ENCODE results near the gene HHAT.

DNA sequence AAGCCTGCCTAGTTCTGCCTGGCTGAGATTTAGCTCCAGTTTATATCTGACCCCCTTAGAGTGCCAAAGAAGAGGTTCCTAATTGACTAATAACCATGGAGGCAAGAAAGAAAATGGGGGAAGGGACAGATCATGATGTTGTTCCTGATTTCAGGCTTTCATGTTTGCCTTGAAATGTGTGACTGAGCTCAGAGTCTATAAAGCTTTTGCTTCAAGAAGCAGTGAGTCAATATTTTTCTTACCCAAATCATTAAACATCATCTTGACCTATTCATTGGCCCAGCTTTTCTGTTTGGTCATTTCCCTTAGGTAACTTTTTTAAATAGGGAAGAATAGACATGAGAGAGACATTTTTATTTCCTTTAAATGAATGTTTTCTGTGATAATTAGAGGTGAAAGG is 55.9 kb downstream of the HHAT start:
- TF ChIP-seq ZNF197 (CRISPR knock-in tag; IDR thresholded peaks at IDR 0.05; ENCODE audit: low read depth) = no peak
- TF ChIP-seq, protein P1, sequence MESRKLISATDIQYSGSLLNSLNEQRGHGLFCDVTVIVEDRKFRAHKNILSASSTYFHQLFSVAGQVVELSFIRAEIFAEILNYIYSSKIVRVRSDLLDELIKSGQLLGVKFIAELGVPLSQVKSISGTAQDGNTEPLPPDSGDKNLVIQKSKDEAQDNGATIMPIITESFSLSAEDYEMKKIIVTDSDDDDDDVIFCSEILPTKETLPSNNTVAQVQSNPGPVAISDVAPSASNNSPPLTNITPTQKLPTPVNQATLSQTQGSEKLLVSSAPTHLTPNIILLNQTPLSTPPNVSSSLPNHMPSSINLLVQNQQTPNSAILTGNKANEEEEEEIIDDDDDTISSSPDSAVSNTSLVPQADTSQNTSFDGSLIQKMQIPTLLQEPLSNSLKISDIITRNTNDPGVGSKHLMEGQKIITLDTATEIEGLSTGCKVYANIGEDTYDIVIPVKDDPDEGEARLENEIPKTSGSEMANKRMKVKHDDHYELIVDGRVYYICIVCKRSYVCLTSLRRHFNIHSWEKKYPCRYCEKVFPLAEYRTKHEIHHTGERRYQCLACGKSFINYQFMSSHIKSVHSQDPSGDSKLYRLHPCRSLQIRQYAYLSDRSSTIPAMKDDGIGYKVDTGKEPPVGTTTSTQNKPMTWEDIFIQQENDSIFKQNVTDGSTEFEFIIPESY (CRISPR knock-in tag; IDR thresholded peaks at IDR 0.05) = no peak
- TF ChIP-seq ZNF668 (CRISPR knock-in tag; IDR thresholded peaks at IDR 0.05) = no peak
- no peak for TF ChIP-seq YY1 (IDR thresholded peaks at IDR 0.05; ENCODE audit: borderline replicate concordance in 1 of 3, control insufficient read depth in 1 of 3, extremely low read depth in 1 of 3, insufficient read depth in 3 of 3, insufficient read length in 1 of 3, insufficient replicate concordance in 2 of 3, low read depth in 1 of 3, low read length in 2 of 3)
- TF ChIP-seq EZH2 (IDR thresholded peaks at IDR 0.05; ENCODE audit: borderline replicate concordance, low read depth, low read length) = no peak
- no peak for TF ChIP-seq XRCC5 (IDR thresholded peaks at IDR 0.05; ENCODE audit: low read depth, low read length)
- TF ChIP-seq, protein P2, sequence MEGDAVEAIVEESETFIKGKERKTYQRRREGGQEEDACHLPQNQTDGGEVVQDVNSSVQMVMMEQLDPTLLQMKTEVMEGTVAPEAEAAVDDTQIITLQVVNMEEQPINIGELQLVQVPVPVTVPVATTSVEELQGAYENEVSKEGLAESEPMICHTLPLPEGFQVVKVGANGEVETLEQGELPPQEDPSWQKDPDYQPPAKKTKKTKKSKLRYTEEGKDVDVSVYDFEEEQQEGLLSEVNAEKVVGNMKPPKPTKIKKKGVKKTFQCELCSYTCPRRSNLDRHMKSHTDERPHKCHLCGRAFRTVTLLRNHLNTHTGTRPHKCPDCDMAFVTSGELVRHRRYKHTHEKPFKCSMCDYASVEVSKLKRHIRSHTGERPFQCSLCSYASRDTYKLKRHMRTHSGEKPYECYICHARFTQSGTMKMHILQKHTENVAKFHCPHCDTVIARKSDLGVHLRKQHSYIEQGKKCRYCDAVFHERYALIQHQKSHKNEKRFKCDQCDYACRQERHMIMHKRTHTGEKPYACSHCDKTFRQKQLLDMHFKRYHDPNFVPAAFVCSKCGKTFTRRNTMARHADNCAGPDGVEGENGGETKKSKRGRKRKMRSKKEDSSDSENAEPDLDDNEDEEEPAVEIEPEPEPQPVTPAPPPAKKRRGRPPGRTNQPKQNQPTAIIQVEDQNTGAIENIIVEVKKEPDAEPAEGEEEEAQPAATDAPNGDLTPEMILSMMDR (IDR thresholded peaks at IDR 0.05 in 2 of 3, conservative IDR thresholded peaks at IDR 0.05 in 1 of 3; ENCODE audit: insufficient read depth in 2 of 3, low read depth in 1 of 3, low read length in 3 of 3) = no peak
- TF ChIP-seq CBFB (CRISPR knock-in tag; IDR thresholded peaks at IDR 0.05) = no peak
